Panc1 (cell line): Measurements from ENCODE around the gene FOXP2.

Experiments used
- POLR2AphosphoS5 ChIP-seq: IDR thresholded peaks from 2 replicates; pipeline ENCODE4 v1.6.1; 2012; ENCODE audit warnings: mild to moderate bottlenecking, low read depth, low read length, moderate library complexity
- TF ChIP-seq, protein P1 (sequence below): fragments of 450-650 bp; IDR thresholded peaks from 2 replicates; pipeline ENCODE4 v1.5.1; 2017; ENCODE audit warnings: mild to moderate bottlenecking

DNA sequence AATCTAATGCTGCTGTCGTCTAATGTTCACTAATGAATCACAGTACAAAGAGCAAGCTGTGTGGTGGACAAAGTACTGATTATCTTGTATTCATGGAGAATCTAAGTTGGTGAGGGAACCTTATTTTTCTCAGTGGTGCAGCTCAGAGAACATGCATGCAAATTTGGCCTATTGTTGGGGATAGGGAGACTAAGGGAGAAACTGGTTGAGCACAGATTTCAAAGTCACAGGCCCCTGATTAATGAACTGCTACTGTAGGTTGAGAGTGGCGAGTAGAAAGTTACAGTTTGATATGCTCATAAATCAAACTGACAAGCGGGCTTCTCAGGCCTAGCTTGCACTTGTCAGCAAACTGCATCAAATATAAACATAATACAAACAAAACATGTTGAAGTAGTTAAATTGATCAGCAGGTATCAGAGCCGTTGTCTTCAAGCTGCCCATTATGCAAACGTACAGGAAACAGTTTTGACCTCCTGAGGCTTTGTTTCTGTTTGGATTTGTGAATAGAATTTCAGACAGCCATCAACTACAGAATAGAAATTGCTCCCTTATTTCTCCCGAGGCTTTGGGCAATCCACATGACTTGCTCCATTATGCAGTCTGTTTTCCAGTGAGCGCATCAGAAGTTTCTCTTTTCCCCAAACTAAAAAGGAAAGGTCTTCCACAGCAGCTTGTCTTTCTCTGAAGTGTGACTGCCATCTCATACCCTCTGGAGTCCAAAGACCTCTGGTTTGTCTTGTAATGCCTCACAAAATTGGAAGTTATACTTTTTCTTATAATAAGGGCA is 215.8 kb downstream of the FOXP2 start:
- TF ChIP-seq POLR2AphosphoS5: no peak
- TF ChIP-seq, protein P1, sequence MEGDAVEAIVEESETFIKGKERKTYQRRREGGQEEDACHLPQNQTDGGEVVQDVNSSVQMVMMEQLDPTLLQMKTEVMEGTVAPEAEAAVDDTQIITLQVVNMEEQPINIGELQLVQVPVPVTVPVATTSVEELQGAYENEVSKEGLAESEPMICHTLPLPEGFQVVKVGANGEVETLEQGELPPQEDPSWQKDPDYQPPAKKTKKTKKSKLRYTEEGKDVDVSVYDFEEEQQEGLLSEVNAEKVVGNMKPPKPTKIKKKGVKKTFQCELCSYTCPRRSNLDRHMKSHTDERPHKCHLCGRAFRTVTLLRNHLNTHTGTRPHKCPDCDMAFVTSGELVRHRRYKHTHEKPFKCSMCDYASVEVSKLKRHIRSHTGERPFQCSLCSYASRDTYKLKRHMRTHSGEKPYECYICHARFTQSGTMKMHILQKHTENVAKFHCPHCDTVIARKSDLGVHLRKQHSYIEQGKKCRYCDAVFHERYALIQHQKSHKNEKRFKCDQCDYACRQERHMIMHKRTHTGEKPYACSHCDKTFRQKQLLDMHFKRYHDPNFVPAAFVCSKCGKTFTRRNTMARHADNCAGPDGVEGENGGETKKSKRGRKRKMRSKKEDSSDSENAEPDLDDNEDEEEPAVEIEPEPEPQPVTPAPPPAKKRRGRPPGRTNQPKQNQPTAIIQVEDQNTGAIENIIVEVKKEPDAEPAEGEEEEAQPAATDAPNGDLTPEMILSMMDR: no peak
